HepG2 (cell line): ENCODE measurements around the gene ACSS1. TPM values are rescaled to one million over a fixed set of nuclear protein-coding genes. Genes with fewer than 3 reads are reported as not detected.

Experiments
- ATF4 ChIP-seq, 2 experiments: fragments of 450-650 bp in 1 of 2; sonication (generic) in 1 of 2; formaldehyde crosslinking; IDR thresholded peaks; 2 replicates each; pipeline versions ENCODE4 v1.5.0 to v1.8.0; 2020 to 2022; ENCODE audit warnings: mild to moderate bottlenecking in 1 of 2, missing genetic modification reagents in 1 of 2
- DZIP1 ChIP-seq: sonication (generic); formaldehyde crosslinking; IDR thresholded peaks from 2 replicates; pipeline ENCODE4 v1.5.0; 2020; ENCODE audit warnings: mild to moderate bottlenecking, missing genetic modification reagents
- HNRNPUL1 ChIP-seq: fragments of 200-400 bp; formaldehyde crosslinking; IDR thresholded peaks from 2 replicates; pipeline ENCODE4 v1.6.1; 2017; ENCODE audit warnings: low read depth, mild to moderate bottlenecking, low read length, moderate library complexity
- KDM2A ChIP-seq: sonication (generic); formaldehyde crosslinking; IDR thresholded peaks from 2 replicates; pipeline ENCODE4 v1.4.0; 2020; ENCODE audit warnings: low read depth, missing genetic modification reagents, borderline replicate concordance
- KDM4B ChIP-seq: sonication (generic); formaldehyde crosslinking; IDR thresholded peaks from 2 replicates; pipeline ENCODE4 v1.4.0; 2020; ENCODE audit warnings: missing genetic modification reagents
- MEIS2 ChIP-seq: sonication (generic); formaldehyde crosslinking; IDR thresholded peaks from 2 replicates; pipeline ENCODE4 v1.9.0; 2021; ENCODE audit warnings: mild to moderate bottlenecking, missing genetic modification reagents
- MIER2 ChIP-seq: IDR thresholded peaks from 2 replicates; pipeline ENCODE4 v1.6.1; 2016; ENCODE audit warnings: missing biosample characterization, missing genetic modification reagents
- NR2F6 ChIP-seq, 2 experiments: IDR thresholded peaks; 2 replicates each; pipeline ENCODE4 v1.6.1; 2016; ENCODE audit warnings: antibody characterized with exemption in 1 of 2, mild to moderate bottlenecking in 1 of 2
- SP1 ChIP-seq, 2 experiments: fragments of 450-650 bp in 1 of 2; sonication (generic) in 1 of 2; formaldehyde crosslinking in 1 of 2; IDR thresholded peaks; 2 replicates each; pipeline versions ENCODE4 v1.4.0 to v1.6.1; 2016 to 2020; ENCODE audit warnings: missing genetic modification reagents in 1 of 2
- STAG1 ChIP-seq: sonication (generic); formaldehyde crosslinking; IDR thresholded peaks from 2 replicates; pipeline ENCODE4 v1.4.0; 2020; ENCODE audit warnings: missing genetic modification reagents
- ZMYM4 ChIP-seq: sonication (generic); formaldehyde crosslinking; IDR thresholded peaks from 2 replicates; pipeline ENCODE4 v1.8.1; 2023; ENCODE audit warnings: mild to moderate bottlenecking, missing genetic modification reagents
- ZNF331 ChIP-seq: sonication (generic); formaldehyde crosslinking; IDR thresholded peaks from 2 replicates; pipeline ENCODE4 v1.4.0; 2020; ENCODE audit warnings: missing genetic modification reagents
- ZNF574 ChIP-seq: sonication (generic); formaldehyde crosslinking; IDR thresholded peaks from 2 replicates; pipeline ENCODE4 v1.4.0; 2020; ENCODE audit warnings: missing genetic modification reagents
- ZNF839 ChIP-seq: sonication (generic); formaldehyde crosslinking; IDR thresholded peaks from 2 replicates; pipeline ENCODE4 v1.4.0; 2020; ENCODE audit warnings: missing genetic modification reagents, mild to moderate bottlenecking, borderline replicate concordance
- ZSCAN25 ChIP-seq: sonication (generic); formaldehyde crosslinking; IDR thresholded peaks from 2 replicates; pipeline ENCODE4 v1.8.0; 2022; ENCODE audit warnings: mild to moderate bottlenecking, missing genetic modification reagents
- polyA plus RNA-seq, 8 experiments: library from polyadenylated mRNA; depleted of rRNA in 3 of 8; stranded (reverse) in 7 of 8; unstranded in 1 of 8; fragments of >200 nt; fragmentation: Illumina TruSeq in 4 of 8; extraction: Trizol in 4 of 8; gene quantifications; 2 replicates each; pipeline versions ENCODE4 v1.2.1 to v1.2.3, GENCODE V29; 2011 to 2016; ENCODE audit warnings: low read depth in 4 of 8, missing spikeins in 1 of 8, mixed read lengths in 1 of 8; ENCODE audit not compliant: insufficient read depth in 1 of 8
- total RNA-seq, 5 experiments: library from RNA; depleted of rRNA; stranded (reverse); fragments of >200 nt; fragmentation: Illumina TruSeq; extraction: Trizol; gene quantifications; 2 replicates each; pipeline ENCODE4 v1.2.3, GENCODE V29; 2016; ENCODE audit warnings: low read depth in 1 of 5
- TF ChIP-seq, protein P1 (sequence below): sonication (generic); formaldehyde crosslinking; IDR thresholded peaks from 2 replicates; pipeline ENCODE4 v1.4.0; 2020; ENCODE audit warnings: missing genetic modification reagents, borderline replicate concordance
- TF ChIP-seq, protein P2 (sequence below): sonication (generic); formaldehyde crosslinking; IDR thresholded peaks from 2 replicates; pipeline ENCODE4 v1.5.0; 2020; ENCODE audit warnings: mild to moderate bottlenecking, missing genetic modification reagents
- TF ChIP-seq, protein P3 (sequence below): IDR thresholded peaks from 2 replicates; pipeline ENCODE4 v1.6.1; 2016; ENCODE audit warnings: mild to moderate bottlenecking, missing biosample characterization, missing genetic modification reagents

Gene ACSS1
- total and polyA plus RNA-seq, 2 of the 13 experiments (the other 11 are each of a cell fraction or from before 2014, with no cell fraction given): 15.2 to 41.6 TPM

GRCh38 chr20:25017257-25017803 lies 40.6 kb downstream of the ACSS1 start (continued):
- TF ChIP-seq, protein P1, sequence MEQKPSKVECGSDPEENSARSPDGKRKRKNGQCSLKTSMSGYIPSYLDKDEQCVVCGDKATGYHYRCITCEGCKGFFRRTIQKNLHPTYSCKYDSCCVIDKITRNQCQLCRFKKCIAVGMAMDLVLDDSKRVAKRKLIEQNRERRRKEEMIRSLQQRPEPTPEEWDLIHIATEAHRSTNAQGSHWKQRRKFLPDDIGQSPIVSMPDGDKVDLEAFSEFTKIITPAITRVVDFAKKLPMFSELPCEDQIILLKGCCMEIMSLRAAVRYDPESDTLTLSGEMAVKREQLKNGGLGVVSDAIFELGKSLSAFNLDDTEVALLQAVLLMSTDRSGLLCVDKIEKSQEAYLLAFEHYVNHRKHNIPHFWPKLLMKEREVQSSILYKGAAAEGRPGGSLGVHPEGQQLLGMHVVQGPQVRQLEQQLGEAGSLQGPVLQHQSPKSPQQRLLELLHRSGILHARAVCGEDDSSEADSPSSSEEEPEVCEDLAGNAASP: peak; percentile 71; the same call in 1 of the 2 replicates
- no peak for TF ChIP-seq ZSCAN25 (CRISPR knock-in tag)
- TF ChIP-seq, protein P2, sequence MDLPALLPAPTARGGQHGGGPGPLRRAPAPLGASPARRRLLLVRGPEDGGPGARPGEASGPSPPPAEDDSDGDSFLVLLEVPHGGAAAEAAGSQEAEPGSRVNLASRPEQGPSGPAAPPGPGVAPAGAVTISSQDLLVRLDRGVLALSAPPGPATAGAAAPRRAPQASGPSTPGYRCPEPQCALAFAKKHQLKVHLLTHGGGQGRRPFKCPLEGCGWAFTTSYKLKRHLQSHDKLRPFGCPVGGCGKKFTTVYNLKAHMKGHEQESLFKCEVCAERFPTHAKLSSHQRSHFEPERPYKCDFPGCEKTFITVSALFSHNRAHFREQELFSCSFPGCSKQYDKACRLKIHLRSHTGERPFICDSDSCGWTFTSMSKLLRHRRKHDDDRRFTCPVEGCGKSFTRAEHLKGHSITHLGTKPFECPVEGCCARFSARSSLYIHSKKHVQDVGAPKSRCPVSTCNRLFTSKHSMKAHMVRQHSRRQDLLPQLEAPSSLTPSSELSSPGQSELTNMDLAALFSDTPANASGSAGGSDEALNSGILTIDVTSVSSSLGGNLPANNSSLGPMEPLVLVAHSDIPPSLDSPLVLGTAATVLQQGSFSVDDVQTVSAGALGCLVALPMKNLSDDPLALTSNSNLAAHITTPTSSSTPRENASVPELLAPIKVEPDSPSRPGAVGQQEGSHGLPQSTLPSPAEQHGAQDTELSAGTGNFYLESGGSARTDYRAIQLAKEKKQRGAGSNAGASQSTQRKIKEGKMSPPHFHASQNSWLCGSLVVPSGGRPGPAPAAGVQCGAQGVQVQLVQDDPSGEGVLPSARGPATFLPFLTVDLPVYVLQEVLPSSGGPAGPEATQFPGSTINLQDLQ (CRISPR knock-in tag): no peak
- TF ChIP-seq ATF4 (CRISPR knock-in tag; IDR thresholded peaks at IDR 0.05): 0 out of 4 replicates have a peak, but pooled peaks of 1 of the 2 experiments have one; percentile 44
- no peak for TF ChIP-seq KDM4B (CRISPR knock-in tag)
- TF ChIP-seq DZIP1 (CRISPR knock-in tag): no peak
- TF ChIP-seq NR2F6 (IDR thresholded peaks at IDR 0.05): no peak
- TF ChIP-seq NR2F6 (CRISPR knock-in tag; IDR thresholded peaks at IDR 0.05): 0 out of 2 replicates have a peak, but pooled peaks have one; percentile 27
- TF ChIP-seq, protein P3, sequence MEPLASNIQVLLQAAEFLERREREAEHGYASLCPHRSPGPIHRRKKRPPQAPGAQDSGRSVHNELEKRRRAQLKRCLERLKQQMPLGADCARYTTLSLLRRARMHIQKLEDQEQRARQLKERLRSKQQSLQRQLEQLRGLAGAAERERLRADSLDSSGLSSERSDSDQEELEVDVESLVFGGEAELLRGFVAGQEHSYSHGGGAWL (CRISPR knock-in tag): no peak
- no peak for TF ChIP-seq SP1 (IDR thresholded peaks at IDR 0.05)
- no peak for TF ChIP-seq SP1 (CRISPR knock-in tag; IDR thresholded peaks at IDR 0.05)
- TF ChIP-seq ZMYM4 (CRISPR knock-in tag): 0 out of 2 replicates have a peak, but pooled peaks have one; percentile 50
- peak; percentile 45; the same call in 1 of the 2 replicates for TF ChIP-seq ZNF574
- TF ChIP-seq HNRNPUL1: no peak
- no peak for TF ChIP-seq MIER2 (CRISPR knock-in tag)
- TF ChIP-seq MEIS2 (CRISPR knock-in tag): peak; percentile 73; the same call in 1 of the 2 replicates
- 0 out of 2 replicates have a peak, but pooled peaks have one; percentile 30 for TF ChIP-seq ZNF839
- peak; percentile 97 for TF ChIP-seq ZNF331 (CRISPR knock-in tag)
- TF ChIP-seq STAG1: no peak
- peak; percentile 34; the same call in 1 of the 2 replicates for TF ChIP-seq KDM2A (CRISPR knock-in tag)
